Activated CD4-positive, alpha-beta T cell treated with anti-CD3 and anti-CD28 coated beads, Interleukin-2, amount 50 U/mL, for 1 hour (primary cell): ENCODE measurements around the gene TENM4.

Source experiments
- DNase-seq: peaks from one replicate; pipeline ENCODE4 v3.0.0-alpha.2; 2020

The TENM4 gene

GRCh38 chr11:79287952-79288351 lies 152.9 kb downstream of the TENM4 start:
- no peak for DNase-seq

GRCh38 chr11:79285756-79286155 lies 155.1 kb downstream of the TENM4 start:
- no peak for DNase-seq

- DNase-seq, result no peak
Observed at GRCh38 chr11:79276736-79277325, 164.0 kb downstream of the TENM4 start.

GRCh38 chr11:79274636-79275331 lies 166.0 kb downstream of the TENM4 start:
- DNase-seq, result no peak

- DNase-seq, result no peak
Observed at GRCh38 chr11:79273781-79274180, 167.0 kb downstream of the TENM4 start.

GRCh38 chr11:79269611-79270307 lies 171.1 kb downstream of the TENM4 start:
- no peak for DNase-seq

GRCh38 chr11:79266396-79266795 lies 174.4 kb downstream of the TENM4 start:
- no peak for DNase-seq

- no peak for DNase-seq
Observed at GRCh38 chr11:79265756-79266322, 175.0 kb downstream of the TENM4 start.

- DNase-seq, result no peak
Observed at GRCh38 chr11:79264284-79264683, 176.5 kb downstream of the TENM4 start.

GRCh38 chr11:79263001-79263400 lies 177.8 kb downstream of the TENM4 start:
- no peak for DNase-seq

- DNase-seq, result no peak
Observed at GRCh38 chr11:79262221-79262620, 178.6 kb downstream of the TENM4 start.

- DNase-seq, result no peak
Observed at GRCh38 chr11:79261684-79262083, 179.1 kb downstream of the TENM4 start.

GRCh38 chr11:79259800-79260199 lies 181.0 kb downstream of the TENM4 start:
- DNase-seq, result no peak

- no peak for DNase-seq
Observed at GRCh38 chr11:79258576-79258975, 182.3 kb downstream of the TENM4 start.

- no peak for DNase-seq
Observed at GRCh38 chr11:79255965-79256364, 184.9 kb downstream of the TENM4 start.

- no peak for DNase-seq
Observed at GRCh38 chr11:79253280-79253679, 187.6 kb downstream of the TENM4 start.

GRCh38 chr11:79249295-79249993 lies 191.4 kb downstream of the TENM4 start:
- no peak for DNase-seq

GRCh38 chr11:79244798-79245197 lies 196.0 kb downstream of the TENM4 start:
- DNase-seq, result no peak

- DNase-seq, result no peak
Observed at GRCh38 chr11:79244241-79244772, 196.5 kb downstream of the TENM4 start.

GRCh38 chr11:79243422-79244210 lies 197.2 kb downstream of the TENM4 start:
- DNase-seq, result no peak

GRCh38 chr11:79242616-79243015 lies 198.2 kb downstream of the TENM4 start:
- no peak for DNase-seq

GRCh38 chr11:79241852-79242241 lies 199.0 kb downstream of the TENM4 start:
- no peak for DNase-seq
